Keratinocyte (primary cell): ENCODE data around the gene MYO15B. TPM values are rescaled to one million over a fixed set of nuclear protein-coding genes. Genes with fewer than 3 reads are reported as not detected.

Experiments
- DNase-seq: peaks from one replicate; pipeline ENCODE4 v3.0.0-alpha.2; 2011; ENCODE audit warnings: low read depth, missing footprints, low spot score
- FAIRE-seq: peaks from 2 replicates; lab custom pipeline; 2011; peaks lifted over from hg19 to GRCh38; lab: Jason Lieb, UNC
- H2AFZ ChIP-seq: 2 replicates; pipeline ENCODE4 v1.6.0; 2012; ENCODE audit warnings: low read length, control low read depth, inconsistent platforms; ENCODE audit not compliant: control insufficient read depth
- H3K27ac ChIP-seq: 2 replicates; pipeline ENCODE4 v1.5.1; 2011; ENCODE audit warnings: low read length; ENCODE audit not compliant: control insufficient read depth, insufficient read depth
- H3K27me3 ChIP-seq: 3 replicates; pipeline ENCODE4 v1.6.0; 2011; ENCODE audit warnings: low read length; ENCODE audit not compliant: control insufficient read depth, insufficient read depth; ENCODE audit errors: extremely low read depth
- H3K36me3 ChIP-seq, 2 experiments: 2 replicates in 1 of 2; 3 replicates in 1 of 2; pipeline ENCODE4 v1.5.1; 2011; ENCODE audit warnings: low read length in 2 of 2, mild to moderate bottlenecking in 1 of 2; ENCODE audit not compliant: control insufficient read depth in 2 of 2, insufficient read depth in 2 of 2; ENCODE audit errors: extremely low read depth in 1 of 2
- H3K4me1 ChIP-seq: 3 replicates; pipeline ENCODE4 v1.5.1; 2011; ENCODE audit warnings: low read length; ENCODE audit not compliant: control insufficient read depth, insufficient read depth; ENCODE audit errors: extremely low read depth
- H3K4me2 ChIP-seq: 3 replicates; pipeline ENCODE4 v1.6.0; 2011; ENCODE audit warnings: low read depth, low read length; ENCODE audit not compliant: control insufficient read depth, insufficient read depth; ENCODE audit errors: extremely low read depth
- H3K4me3 ChIP-seq, 3 experiments: fragments of 200-600 bp in 1 of 3; sonication (generic) in 1 of 3; 2 replicates in 2 of 3; 3 replicates in 1 of 3; pipeline ENCODE4 v1.5.1; 2011 to 2016; ENCODE audit warnings: low read length in 3 of 3, mild to moderate bottlenecking in 3 of 3, control low read depth in 2 of 3, inconsistent platforms in 1 of 3, low read depth in 1 of 3, mixed read lengths in 1 of 3, mixed run types in 1 of 3, moderate library complexity in 1 of 3; ENCODE audit not compliant: control insufficient read depth in 2 of 3, insufficient read depth in 2 of 3; ENCODE audit errors: extremely low read depth in 1 of 3
- H3K79me2 ChIP-seq: 2 replicates; pipeline ENCODE4 v1.6.0; 2012; ENCODE audit warnings: low read length; ENCODE audit not compliant: control insufficient read depth, insufficient read depth
- H3K9ac ChIP-seq: 3 replicates; pipeline ENCODE4 v1.6.0; 2011; ENCODE audit warnings: low read length; ENCODE audit not compliant: control insufficient read depth, insufficient read depth; ENCODE audit errors: extremely low read depth
- H3K9me1 ChIP-seq: 3 replicates; pipeline ENCODE4 v1.6.0; 2011; ENCODE audit warnings: low read length; ENCODE audit not compliant: control insufficient read depth, insufficient read depth; ENCODE audit errors: extremely low read depth
- H3K9me3 ChIP-seq: 2 replicates; pipeline ENCODE4 v1.5.1; 2012; ENCODE audit warnings: low read depth, low read length; ENCODE audit not compliant: control insufficient read depth
- H4K20me1 ChIP-seq: 3 replicates; pipeline ENCODE4 v1.6.0; 2011; ENCODE audit warnings: low read length; ENCODE audit not compliant: control insufficient read depth, insufficient read depth; ENCODE audit errors: extremely low read depth
- CTCF ChIP-seq, 3 experiments: IDR thresholded peaks in 1 of 3; conservative IDR thresholded peaks in 1 of 3; optimal IDR thresholded peaks in 1 of 3; 2 replicates in 2 of 3; 3 replicates in 1 of 3; pipeline versions ENCODE3 to v1.5.1; 2011; ENCODE audit warnings: low read length in 3 of 3, mild to moderate bottlenecking in 3 of 3, moderate library complexity in 2 of 3, control low read depth in 1 of 3, inconsistent platforms in 1 of 3; ENCODE audit not compliant: insufficient read depth in 2 of 3; ENCODE audit errors: extremely low read depth in 1 of 3
- EZH2 ChIP-seq: IDR thresholded peaks from one replicate; pipeline ENCODE4 v1.6.1; 2012; ENCODE audit warnings: inconsistent platforms, mild to moderate bottlenecking, low read length, moderate library complexity
- dilution Hi-C: fragments of 300-500 bp; cut with MboI; formaldehyde crosslinking; loops from one replicate; pipeline ENCODE4 v1.7.0; 2020; ENCODE audit warnings: low sequenced_read_pairs; ENCODE audit not compliant: extremely low pct_ligation_motif_present
- polyA plus RNA-seq, 5 experiments: library from polyadenylated mRNA; depleted of rRNA in 3 of 5; stranded (reverse) in 3 of 5; stranded (forward) in 1 of 5; unstranded in 1 of 5; fragments of >200 nt; gene quantifications; 1 replicate in 1 of 5; 2 replicates in 3 of 5; 3 replicates in 1 of 5; pipeline versions ENCODE4 v1.2.1 to v1.2.3, GENCODE V29; 2011 to 2012; ENCODE audit warnings: missing spikeins in 2 of 5, low read depth in 1 of 5, low replicate concordance in 1 of 5

Gene MYO15B
- polyA plus RNA-seq, 1 donor (not counting 4 experiments of a cell fraction or from before 2014, with no cell fraction given) = 0.14 TPM

GRCh38 chr17:75552425-75553294 is 34.9 kb upstream of the MYO15B start:
- Histone ChIP-seq H3K27ac (no peak overlapping the region), H3K4me3 (no peak overlapping the region)
- TF ChIP-seq EZH2 = no peak
- no peak for TF ChIP-seq CTCF (optimal IDR thresholded peaks at IDR 0.05 in 1 of 3, IDR thresholded peaks at IDR 0.05 in 1 of 3, conservative IDR thresholded peaks at IDR 0.05 in 1 of 3; ENCODE audit: extremely low read depth in 1 of 3, insufficient read depth in 2 of 3, low read length in 3 of 3)

DNA sequence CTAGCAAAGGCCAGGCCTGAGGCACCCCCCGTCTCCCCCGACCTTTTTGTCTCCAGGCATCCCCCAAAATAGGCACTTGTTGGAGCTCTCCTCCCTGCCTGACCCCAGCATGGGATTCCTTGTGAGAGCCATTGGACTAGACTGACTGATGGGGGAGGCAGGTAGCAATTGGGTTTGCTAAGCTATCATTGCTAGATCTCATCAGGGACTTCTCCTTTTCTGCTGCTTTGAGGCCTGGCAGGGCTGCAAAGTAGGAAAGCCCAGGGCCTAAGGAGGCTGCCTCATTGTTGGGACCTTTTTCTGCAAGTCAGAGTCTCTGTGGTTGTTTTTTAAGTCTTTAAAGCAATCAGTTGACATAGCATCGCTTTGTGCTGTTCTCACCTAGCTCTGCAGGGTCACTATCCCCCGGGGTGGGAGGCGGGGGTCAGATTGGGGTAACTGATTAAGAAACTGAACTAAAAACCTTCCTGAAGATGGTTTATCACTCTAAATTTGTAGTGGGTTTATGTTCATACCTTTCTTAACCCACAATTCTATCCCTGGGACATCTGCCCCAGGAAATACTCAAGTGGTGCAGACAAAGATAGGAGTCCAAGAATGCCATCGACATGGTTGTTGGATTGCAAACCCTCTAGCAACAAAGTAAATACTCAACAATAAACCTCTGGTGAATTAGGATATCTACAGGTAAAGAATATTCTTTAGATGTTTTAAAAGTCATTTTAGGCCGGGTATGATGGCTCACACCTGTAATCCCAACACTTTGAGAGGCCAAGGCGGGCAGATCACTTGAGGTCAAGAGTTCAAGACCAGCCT is 34.1 kb upstream of the MYO15B start:
- DNase-seq (no peak), FAIRE-seq (no peak)
- Histone ChIP-seq H3K79me2 (no peaks in the 10 kb centered on the region), H3K9ac (no peak overlapping the region), H3K4me1 (peaks cover 16% of the 10 kb centered on the region), H3K4me3 (no peak overlapping the region), H3K9me1 (no peaks in the 10 kb centered on the region), H2AFZ (no peak overlapping the region), H3K9me3 (no peaks in the 10 kb centered on the region), H3K36me3 (no peaks in the 10 kb centered on the region), H3K27me3 (no peaks in the 10 kb centered on the region), H4K20me1 (peaks cover 2% of the 10 kb centered on the region), H3K4me2 (no peak overlapping the region), H3K27ac (no peak overlapping the region)
- dilution Hi-C loops = no loop called here
- TF ChIP-seq EZH2 = no peak
- no peak for TF ChIP-seq CTCF (optimal IDR thresholded peaks at IDR 0.05 in 1 of 3, IDR thresholded peaks at IDR 0.05 in 1 of 3, conservative IDR thresholded peaks at IDR 0.05 in 1 of 3; ENCODE audit: extremely low read depth in 1 of 3, insufficient read depth in 2 of 3, low read length in 3 of 3)

More at GRCh38 chr17:75552425-75553294, 34.9 kb upstream of the MYO15B start:
- Histone ChIP-seq H3K9me3 (no peaks in the 10 kb centered on the region), H3K9ac (no peak overlapping the region), H3K36me3 (no peaks in the 10 kb centered on the region), H3K27me3 (no peaks in the 10 kb centered on the region), H3K9me1 (no peaks in the 10 kb centered on the region), H4K20me1 (peaks cover 2% of the 10 kb centered on the region), H3K4me2 (no peak overlapping the region), H2AFZ (no peak overlapping the region), H3K4me1 (peaks cover 16% of the 10 kb centered on the region), H3K79me2 (no peaks in the 10 kb centered on the region)
- dilution Hi-C loops = no loop called here
- no peak for FAIRE-seq
- DNase-seq = no peak
